ENCODE measurements around the gene SCNN1B. TPM values are rescaled to one million over a fixed set of nuclear protein-coding genes. Genes with fewer than 3 reads are reported as not detected.

The SCNN1B gene
- total RNA-seq, 2 experiments from 2014 or later: not detected

GRCh38 chr16:23279721-23280153, 22.4 kb upstream of the SCNN1B start:
- Histone ChIP-seq H3K4me1 (ENCODE audit: insufficient read depth, low read length) (no peaks in the 10 kb centered on the region), H3K9me3 (ENCODE audit: control insufficient read depth in 1 of 2, insufficient read depth in 1 of 2, low read length in 2 of 2) (no peaks in the 10 kb centered on the region), H3K4me3 (ENCODE audit: low read length) (no peak overlapping the region), H3K36me3 (ENCODE audit: insufficient read depth, low read length) (no peaks in the 10 kb centered on the region), H3K27me3 (ENCODE audit: control insufficient read depth in 1 of 2, insufficient read depth in 2 of 2, low read length in 2 of 2) (peaks cover 12 to 18% of the 10 kb centered on the region in 2 experiments), H3K27ac (ENCODE audit: low read depth in 1 of 2, low read length in 2 of 2) (no peak overlapping the region)
- DNase-seq (no peak), ATAC-seq (ENCODE audit: poor library complexity) (no peak)
- CTCF ChIA-PET: no interaction called here
- H3K36me3 Mint-ChIP-seq (ENCODE audit: low read depth): no peaks in the 10 kb centered on the region
- POLR2A ChIA-PET: no interaction called here
- H3K27ac Mint-ChIP-seq: no peak overlapping the region
- H3K9me3 Mint-ChIP-seq: peaks cover 2% of the 10 kb centered on the region
- intact Hi-C loops (cut with DNase I, micrococcal nuclease): no loop called here
- no peaks in the 10 kb centered on the region for H3K4me1 Mint-ChIP-seq (ENCODE audit: low read depth)
- no peak overlapping the region for H3K4me3 Mint-ChIP-seq
- H3K27me3 Mint-ChIP-seq: peaks cover 63% of the 10 kb centered on the region
- TF ChIP-seq, protein P1, sequence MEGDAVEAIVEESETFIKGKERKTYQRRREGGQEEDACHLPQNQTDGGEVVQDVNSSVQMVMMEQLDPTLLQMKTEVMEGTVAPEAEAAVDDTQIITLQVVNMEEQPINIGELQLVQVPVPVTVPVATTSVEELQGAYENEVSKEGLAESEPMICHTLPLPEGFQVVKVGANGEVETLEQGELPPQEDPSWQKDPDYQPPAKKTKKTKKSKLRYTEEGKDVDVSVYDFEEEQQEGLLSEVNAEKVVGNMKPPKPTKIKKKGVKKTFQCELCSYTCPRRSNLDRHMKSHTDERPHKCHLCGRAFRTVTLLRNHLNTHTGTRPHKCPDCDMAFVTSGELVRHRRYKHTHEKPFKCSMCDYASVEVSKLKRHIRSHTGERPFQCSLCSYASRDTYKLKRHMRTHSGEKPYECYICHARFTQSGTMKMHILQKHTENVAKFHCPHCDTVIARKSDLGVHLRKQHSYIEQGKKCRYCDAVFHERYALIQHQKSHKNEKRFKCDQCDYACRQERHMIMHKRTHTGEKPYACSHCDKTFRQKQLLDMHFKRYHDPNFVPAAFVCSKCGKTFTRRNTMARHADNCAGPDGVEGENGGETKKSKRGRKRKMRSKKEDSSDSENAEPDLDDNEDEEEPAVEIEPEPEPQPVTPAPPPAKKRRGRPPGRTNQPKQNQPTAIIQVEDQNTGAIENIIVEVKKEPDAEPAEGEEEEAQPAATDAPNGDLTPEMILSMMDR (IDR thresholded peaks at IDR 0.05): no peak

DNA sequence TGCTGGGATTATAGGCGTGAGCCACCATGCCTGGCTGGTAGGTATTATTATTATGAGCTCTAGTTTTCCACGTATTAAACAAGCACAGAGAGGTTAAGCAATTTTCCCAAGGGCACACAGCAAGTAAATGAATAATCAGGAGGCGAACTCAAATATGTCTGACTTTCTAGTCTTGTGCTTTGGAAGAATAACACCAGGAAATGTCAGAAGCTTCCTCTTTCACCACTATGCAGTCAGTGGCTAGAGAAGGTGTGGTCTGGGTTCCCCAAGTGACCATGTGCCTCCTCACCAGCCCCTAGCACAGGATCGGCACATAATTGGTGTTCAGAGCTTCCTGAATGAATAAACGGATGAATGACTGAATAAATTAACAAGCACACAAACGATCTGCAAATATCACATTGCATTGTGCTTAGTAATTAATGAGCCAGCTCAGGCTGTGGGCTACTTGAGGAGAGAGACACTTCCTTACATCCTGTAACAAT, 21.6 kb upstream of the SCNN1B start:
- POLR2A ChIA-PET: no interaction called here
- Histone ChIP-seq H3K4me3 (ENCODE audit: low read length) (no peak overlapping the region), H3K36me3 (ENCODE audit: insufficient read depth, low read length) (no peaks in the 10 kb centered on the region), H3K9me3 (ENCODE audit: control insufficient read depth in 1 of 2, insufficient read depth in 1 of 2, low read length in 2 of 2) (no peaks in the 10 kb centered on the region), H3K27me3 (ENCODE audit: control insufficient read depth in 1 of 2, insufficient read depth in 2 of 2, low read length in 2 of 2) (peaks cover 12 to 18% of the 10 kb centered on the region in 2 experiments), H3K4me1 (ENCODE audit: insufficient read depth, low read length) (no peaks in the 10 kb centered on the region), H3K27ac (ENCODE audit: low read depth in 1 of 2, low read length in 2 of 2) (no peak overlapping the region)
- TF ChIP-seq, protein P1 (IDR thresholded peaks at IDR 0.05): no peak
- Mint-ChIP-seq H3K4me3 (no peak overlapping the region), H3K4me1 (ENCODE audit: low read depth) (no peaks in the 10 kb centered on the region), H3K36me3 (ENCODE audit: low read depth) (no peaks in the 10 kb centered on the region), H3K27ac (no peak overlapping the region), H3K27me3 (peaks cover 55% of the 10 kb centered on the region), H3K9me3 (no peaks in the 10 kb centered on the region)
- intact Hi-C loops (cut with DNase I, micrococcal nuclease): no loop called here
- no peak for ATAC-seq (ENCODE audit: poor library complexity)
- no peak for DNase-seq
- CTCF ChIA-PET: no interaction called here

GRCh38 chr16:23282568-23282967, 19.5 kb upstream of the SCNN1B start:
- Mint-ChIP-seq H3K4me3 (no peak overlapping the region), H3K27ac (no peak overlapping the region), H3K36me3 (ENCODE audit: low read depth) (no peaks in the 10 kb centered on the region), H3K27me3 (peaks cover 45% of the 10 kb centered on the region), H3K4me1 (ENCODE audit: low read depth) (no peaks in the 10 kb centered on the region), H3K9me3 (no peaks in the 10 kb centered on the region)
- no peak for DNase-seq
- Histone ChIP-seq H3K27me3 (ENCODE audit: control insufficient read depth in 1 of 2, insufficient read depth in 2 of 2, low read length in 2 of 2) (peaks cover 11 to 15% of the 10 kb centered on the region in 2 experiments), H3K9me3 (ENCODE audit: control insufficient read depth in 1 of 2, insufficient read depth in 1 of 2, low read length in 2 of 2) (no peaks in the 10 kb centered on the region), H3K4me3 (ENCODE audit: low read length) (no peak overlapping the region), H3K36me3 (ENCODE audit: insufficient read depth, low read length) (no peaks in the 10 kb centered on the region), H3K27ac (ENCODE audit: low read depth in 1 of 2, low read length in 2 of 2) (no peak overlapping the region), H3K4me1 (ENCODE audit: insufficient read depth, low read length) (no peaks in the 10 kb centered on the region)
- no peak for ATAC-seq (ENCODE audit: poor library complexity)
- ChIA-PET POLR2A (no interaction called here), CTCF (no interaction called here)
- intact Hi-C loops (cut with DNase I, micrococcal nuclease): no loop called here
- TF ChIP-seq, protein P1 (IDR thresholded peaks at IDR 0.05): no peak
